MM.1S (cell line): ENCODE results near the gene CACNG5.

Source experiments
- DNase-seq: peaks from one replicate; pipeline ENCODE4 v3.0.0-alpha.2; 2015
- H2AFZ ChIP-seq: fragments of 300-600 bp; sonication (generic); 2 replicates; pipeline ENCODE4 v1.6.0; 2016; ENCODE audit warnings: antibody characterized with exemption, low read length
- H3F3A ChIP-seq: fragments of 300-600 bp; sonication (generic); 2 replicates; pipeline ENCODE4 v1.6.1; 2016; ENCODE audit warnings: mild to moderate bottlenecking, antibody characterized with exemption, low read length, moderate library complexity, mixed read lengths; ENCODE audit not compliant: insufficient read depth
- H3K27ac ChIP-seq: fragments of 300-600 bp; sonication (generic); 2 replicates; pipeline ENCODE4 v1.5.1; 2016; ENCODE audit warnings: mild to moderate bottlenecking, low read length
- H3K27me3 ChIP-seq: fragments of 300-600 bp; sonication (generic); replicated peaks from 2 replicates; pipeline ENCODE4 v1.6.0; 2016; ENCODE audit warnings: low read length; ENCODE audit not compliant: insufficient read depth
- H3K36me3 ChIP-seq: fragments of 300-600 bp; sonication (generic); replicated peaks from 2 replicates; pipeline ENCODE4 v1.6.1; 2016; ENCODE audit warnings: mild to moderate bottlenecking, low read length, mixed read lengths; ENCODE audit not compliant: insufficient read depth
- H3K4me1 ChIP-seq: fragments of 300-600 bp; sonication (generic); 2 replicates; pipeline ENCODE4 v1.6.1; 2016; ENCODE audit warnings: low read length, mixed read lengths
- H3K4me2 ChIP-seq: fragments of 300-600 bp; sonication (generic); 2 replicates; pipeline ENCODE4 v1.6.0; 2016; ENCODE audit warnings: low read depth, low read length
- H3K4me3 ChIP-seq: fragments of 300-600 bp; sonication (generic); 2 replicates; pipeline ENCODE4 v1.5.1; 2016; ENCODE audit warnings: low read length, mixed read lengths
- H3K79me2 ChIP-seq: fragments of 300-600 bp; sonication (generic); 2 replicates; pipeline ENCODE4 v1.6.1; 2016; ENCODE audit warnings: mixed run types, low read length, mixed read lengths
- H3K9ac ChIP-seq: fragments of 300-600 bp; sonication (generic); 2 replicates; pipeline ENCODE4 v1.6.1; 2016; ENCODE audit warnings: low read length, mixed read lengths
- H3K9me2 ChIP-seq: fragments of 300-600 bp; sonication (generic); replicated peaks from 2 replicates; pipeline ENCODE4 v1.6.1; 2016; ENCODE audit warnings: mild to moderate bottlenecking, low read length, mixed read lengths; ENCODE audit not compliant: insufficient read depth
- H3K9me3 ChIP-seq: fragments of 300-600 bp; sonication (generic); replicated peaks from 2 replicates; pipeline ENCODE4 v1.6.1; 2016; ENCODE audit warnings: mild to moderate bottlenecking, low read length, mixed read lengths; ENCODE audit not compliant: insufficient read depth
- H4K20me1 ChIP-seq: fragments of 300-600 bp; sonication (generic); 2 replicates; pipeline ENCODE4 v1.6.1; 2016; ENCODE audit warnings: mild to moderate bottlenecking, low read length, moderate library complexity, mixed read lengths; ENCODE audit not compliant: insufficient read depth
- CTCF ChIP-seq: fragments of 300-600 bp; sonication (generic); IDR thresholded peaks from 2 replicates; pipeline ENCODE4 v1.5.1; 2016; ENCODE audit warnings: antibody characterized with exemption, low read length, mixed read lengths
- EZH2 ChIP-seq: fragments of 300-600 bp; sonication (generic); optimal IDR thresholded peaks from 2 replicates; pipeline ENCODE3; 2017; ENCODE audit warnings: low read depth, mild to moderate bottlenecking, antibody characterized with exemption, low read length, mixed read lengths
- EZH2phosphoT487 ChIP-seq: fragments of 300-600 bp; sonication (generic); IDR thresholded peaks from 2 replicates; pipeline ENCODE4 v1.6.1; 2018; ENCODE audit warnings: antibody characterized with exemption, low read length

Gene CACNG5

GRCh38 chr17:66814026-66814425, 20.9 kb upstream of the CACNG5 start:
- no peak overlapping the region for H2AFZ ChIP-seq
- H3K9me3 ChIP-seq, result no peaks in the 10 kb centered on the region
- H3K79me2 ChIP-seq, result no peaks in the 10 kb centered on the region
- no peaks in the 10 kb centered on the region for H3K4me1 ChIP-seq
- H3K4me2 ChIP-seq, result no peak overlapping the region
- H3K27me3 ChIP-seq, result no peaks in the 10 kb centered on the region
- H3K9me2 ChIP-seq, result no peaks in the 10 kb centered on the region
- no peak for TF ChIP-seq EZH2phosphoT487
- TF ChIP-seq EZH2, result no peak
- no peak for TF ChIP-seq CTCF
- H3K4me3 ChIP-seq, result no peak overlapping the region
- H3K36me3 ChIP-seq, result no peaks in the 10 kb centered on the region
- H3F3A ChIP-seq, result no peaks in the 10 kb centered on the region
- H4K20me1 ChIP-seq, result no peaks in the 10 kb centered on the region
- no peak overlapping the region for H3K27ac ChIP-seq
- no peak for DNase-seq
- no peak overlapping the region for H3K9ac ChIP-seq

- H3F3A ChIP-seq, result no peaks in the 10 kb centered on the region
- no peak overlapping the region for H2AFZ ChIP-seq
- no peaks in the 10 kb centered on the region for H3K9me2 ChIP-seq
- no peaks in the 10 kb centered on the region for H3K9me3 ChIP-seq
- H3K36me3 ChIP-seq, result no peaks in the 10 kb centered on the region
- no peaks in the 10 kb centered on the region for H3K27me3 ChIP-seq
- no peaks in the 10 kb centered on the region for H3K79me2 ChIP-seq
- TF ChIP-seq EZH2phosphoT487 (no peak), CTCF (no peak), EZH2 (no peak)
- no peaks in the 10 kb centered on the region for H4K20me1 ChIP-seq
- H3K4me1 ChIP-seq, result no peaks in the 10 kb centered on the region
- H3K9ac ChIP-seq, result no peak overlapping the region
- no peak overlapping the region for H3K4me2 ChIP-seq
- H3K4me3 ChIP-seq, result no peak overlapping the region
- no peak overlapping the region for H3K27ac ChIP-seq
- no peak for DNase-seq
Observed at GRCh38 chr17:66814570-66814969, 20.3 kb upstream of the CACNG5 start.

GRCh38 chr17:66817750-66818149, 17.2 kb upstream of the CACNG5 start:
- no peak overlapping the region for H3K27ac ChIP-seq
- H2AFZ ChIP-seq, result no peak overlapping the region
- no peak overlapping the region for H3K4me2 ChIP-seq
- no peaks in the 10 kb centered on the region for H3K9me2 ChIP-seq
- TF ChIP-seq EZH2phosphoT487 (no peak), CTCF (no peak), EZH2 (no peak)
- no peaks in the 10 kb centered on the region for H3F3A ChIP-seq
- no peaks in the 10 kb centered on the region for H3K4me1 ChIP-seq
- no peak overlapping the region for H3K4me3 ChIP-seq
- H3K9me3 ChIP-seq, result no peaks in the 10 kb centered on the region
- no peaks in the 10 kb centered on the region for H3K36me3 ChIP-seq
- H3K9ac ChIP-seq, result no peak overlapping the region
- no peak for DNase-seq
- H3K79me2 ChIP-seq, result no peaks in the 10 kb centered on the region
- no peaks in the 10 kb centered on the region for H4K20me1 ChIP-seq
- H3K27me3 ChIP-seq, result no peaks in the 10 kb centered on the region
